Liver (tissue), 9 donors: ENCODE measurements around the gene TENT4A. TPM values are rescaled to one million over a fixed set of nuclear protein-coding genes. Genes with fewer than 3 reads are reported as not detected.
"Not testable (repeated sequence)": the region's sequence is repeated elsewhere in the genome, so short reads cannot be mapped to it uniquely, and the experiment has no call there.

Source experiments
- DNase-seq: peaks from one replicate; pipeline ENCODE4 v3.0.0-alpha.2; 2017; ENCODE audit warnings: low spot score
- H3K27ac ChIP-seq, 2 donors: one replicate each; pipeline ENCODE4 v1.7.0; 2013; ENCODE audit warnings: inconsistent platforms in 2 of 2, low read length in 2 of 2, control low read depth in 1 of 2, low read depth in 1 of 2, mild to moderate bottlenecking in 1 of 2
- H3K27me3 ChIP-seq, 4 donors: one replicate each; pipeline versions ENCODE4 v1.6.1 to v1.7.0; 2013; ENCODE audit warnings: low read length in 3 of 4, inconsistent platforms in 1 of 4, mild to moderate bottlenecking in 1 of 4, moderate library complexity in 1 of 4; ENCODE audit not compliant: control insufficient read depth in 4 of 4, insufficient read depth in 4 of 4
- H3K36me3 ChIP-seq, 4 donors: one replicate each; pipeline versions ENCODE4 v1.6.1 to v1.7.0; 2013; ENCODE audit warnings: low read length in 3 of 4, mild to moderate bottlenecking in 3 of 4, low read depth in 1 of 4, moderate library complexity in 1 of 4; ENCODE audit not compliant: control insufficient read depth in 4 of 4, insufficient read depth in 3 of 4
- H3K4me1 ChIP-seq, 4 donors: one replicate each; pipeline versions ENCODE4 v1.6.1 to v1.7.0; 2013; ENCODE audit warnings: low read length in 3 of 4, mild to moderate bottlenecking in 3 of 4, moderate library complexity in 1 of 4; ENCODE audit not compliant: control insufficient read depth in 4 of 4, insufficient read depth in 4 of 4
- H3K4me3 ChIP-seq, 3 donors: one replicate each; pipeline versions ENCODE4 v1.6.1 to v1.7.0; 2013; ENCODE audit warnings: low read length in 3 of 3, control low read depth in 1 of 3, low read depth in 1 of 3, mild to moderate bottlenecking in 1 of 3
- H3K9ac ChIP-seq, 2 donors: one replicate each; pipeline ENCODE4 v1.7.0; 2013; ENCODE audit warnings: low read length in 2 of 2, mild to moderate bottlenecking in 2 of 2, moderate library complexity in 2 of 2, control low read depth in 1 of 2, low read depth in 1 of 2
- H3K9me3 ChIP-seq, 4 donors: one replicate each; pipeline versions ENCODE4 v1.6.1 to v1.7.0; 2013; ENCODE audit warnings: low read length in 3 of 4; ENCODE audit not compliant: control insufficient read depth in 4 of 4
- ATF3 ChIP-seq: IDR thresholded peaks from 2 replicates; pipeline ENCODE4 v1.6.1; 2016; ENCODE audit warnings: antibody characterized with exemption
- CTCF ChIP-seq: fragments of 150-350 bp; IDR thresholded peaks from 2 replicates; pipeline ENCODE4 v1.5.1; 2017; ENCODE audit warnings: improper control_type of control experiment, low read depth, low read length; ENCODE audit not compliant: missing input control
- EGR1 ChIP-seq, 2 donors: IDR thresholded peaks; 2 replicates each; pipeline ENCODE4 v1.6.1; 2016 to 2018; ENCODE audit warnings: antibody characterized with exemption in 2 of 2, low read depth in 2 of 2
- FOXA1 ChIP-seq: IDR thresholded peaks from 2 replicates; pipeline ENCODE4 v1.6.1; 2016; ENCODE audit warnings: antibody characterized with exemption
- FOXA2 ChIP-seq: IDR thresholded peaks from 2 replicates; pipeline ENCODE4 v1.6.1; 2016; ENCODE audit warnings: antibody characterized with exemption
- GABPA ChIP-seq, 2 donors: IDR thresholded peaks in 1 of 2; conservative IDR thresholded peaks in 1 of 2; 2 replicates each; pipeline ENCODE4 v1.6.1; 2016; ENCODE audit warnings: antibody characterized with exemption in 2 of 2, mild to moderate bottlenecking in 1 of 2, moderate library complexity in 1 of 2
- HNF4G ChIP-seq: IDR thresholded peaks from 2 replicates; pipeline ENCODE4 v1.6.1; 2016; ENCODE audit warnings: antibody characterized with exemption
- JUND ChIP-seq, 2 donors: IDR thresholded peaks; 2 replicates each; pipeline ENCODE4 v1.6.1; 2016; ENCODE audit warnings: antibody characterized with exemption in 2 of 2
- NR2F2 ChIP-seq: IDR thresholded peaks from 2 replicates; pipeline ENCODE4 v1.6.1; 2016; ENCODE audit warnings: antibody characterized with exemption
- REST ChIP-seq: IDR thresholded peaks from 2 replicates; pipeline ENCODE4 v1.6.1; 2016; ENCODE audit warnings: antibody characterized with exemption, mild to moderate bottlenecking
- RXRA ChIP-seq, 2 donors: IDR thresholded peaks; 2 replicates each; pipeline ENCODE4 v1.6.1; 2017 to 2018; ENCODE audit warnings: antibody characterized with exemption in 2 of 2, mild to moderate bottlenecking in 1 of 2
- SP1 ChIP-seq: IDR thresholded peaks from 2 replicates; pipeline ENCODE4 v1.6.1; 2018; ENCODE audit warnings: antibody characterized with exemption, mild to moderate bottlenecking
- TAF1 ChIP-seq: conservative IDR thresholded peaks from 2 replicates; pipeline ENCODE4 v1.6.1; 2016; ENCODE audit warnings: antibody characterized with exemption, mild to moderate bottlenecking
- YY1 ChIP-seq: IDR thresholded peaks from 2 replicates; pipeline ENCODE4 v1.6.1; 2016; ENCODE audit warnings: antibody characterized with exemption, mild to moderate bottlenecking
- ZBTB33 ChIP-seq: IDR thresholded peaks from 2 replicates; pipeline ENCODE4 v1.6.1; 2016; ENCODE audit warnings: antibody characterized with exemption
- WGBS: extraction: QIAGEN DNeasy Blood & Tissue Kit; methylation state at CpG from one replicate; pipeline ENCODE4 v1.1.7; 2013; 5-methylcytosine and 5-hydroxymethylcytosine counted together
- polyA plus RNA-seq, 2 donors: library from polyadenylated mRNA; stranded (reverse) in 1 of 2; unstranded in 1 of 2; fragments of 200-250 nt in 1 of 2; fragments of >200 nt in 1 of 2; fragmentation: Nextera tagmentation in 1 of 2; extraction: Ambion mirVana in 1 of 2; gene quantifications; one replicate each; pipeline versions ENCODE4 v1.2.1 to v1.2.3, GENCODE V29; 2013 to 2015
- total RNA-seq, 2 donors: library from RNA; depleted of rRNA; stranded (reverse); fragments of >200 nt; gene quantifications; one replicate each; pipeline ENCODE4 v1.2.3, GENCODE V29; 2014
- donor health status: healthy.
- donor health status: healthy.
- donor health status: healthy.
- donor health status: healthy.
- donor health status: healthy.

Gene TENT4A
- total RNA-seq, result 10 to 100 TPM in 1 of 2 donors, 1 to 10 TPM in 1; 8.8 to 15.1 TPM
- 1 to 10 TPM; 3.9 to 7.4 TPM for polyA plus RNA-seq

- DNase-seq, result peak; percentile 51
- H3K4me1 ChIP-seq, result peaks cover 11 to 44% (median 31%) of the 10 kb centered on the region in 4 donors
- WGBS, result under 1% methylated on average over 174 of the region's 174 CpGs
Observed at GRCh38 chr5:6713274-6714225, at the start of gene TENT4A. TENT4A (plus strand) TSS chr5:6713432; CDS start chr5:6713984, 552 bp downstream.

GRCh38 chr5:6666762-6667161 lies 46.5 kb upstream of the TENT4A start:
- TF ChIP-seq HNF4G (no peak), TAF1 (no peak)
- H3K9ac ChIP-seq, result no peak overlapping the region
- WGBS, result 94% methylated on average over 15 of the region's 15 CpGs
- DNase-seq, result no peak
- H3K4me1 ChIP-seq, result no peaks in the 10 kb centered on the region
- H3K36me3 ChIP-seq, result peaks cover 0 to 19% (median 15%) of the 10 kb centered on the region in 4 donors
- no peak overlapping the region for H3K27ac ChIP-seq
- no peak overlapping the region for H3K4me3 ChIP-seq
- H3K27me3 ChIP-seq, result no peaks in the 10 kb centered on the region
- no peaks in the 10 kb centered on the region for H3K9me3 ChIP-seq

More at GRCh38 chr5:6713274-6714225, at the start of gene TENT4A:
- Histone ChIP-seq H3K27ac (peak within 1 kb of the TSS; percentile 88 to 100), H3K9me3 (no peaks in the 10 kb centered on the region), H3K27me3 (no peaks in the 10 kb centered on the region), H3K36me3 (no peaks in the 10 kb centered on the region), H3K9ac (peak within 1 kb of the TSS; percentile 17 to 82), H3K4me3 (peak within 1 kb of the TSS; percentile 70 to 83 (median 71))
- TF ChIP-seq TAF1, result no peak
- no peak for TF ChIP-seq GABPA (IDR thresholded peaks at IDR 0.05 in 1 of 2, conservative IDR thresholded peaks at IDR 0.05 in 1 of 2)
- no peak for TF ChIP-seq EGR1 (IDR thresholded peaks at IDR 0.05; ENCODE audit: low read depth in 2 of 2)
- no peak for TF ChIP-seq FOXA2

- Histone ChIP-seq H3K27ac (no peak overlapping the region), H3K9me3 (no peaks in the 10 kb centered on the region), H3K27me3 (no peaks in the 10 kb centered on the region), H3K4me1 (no peaks in the 10 kb centered on the region), H3K9ac (no peak overlapping the region), H3K36me3 (peaks cover 2 to 19% (median 15%) of the 10 kb centered on the region in 4 donors), H3K4me3 (no peak overlapping the region)
- DNase-seq, result no peak
- TF ChIP-seq RXRA (IDR thresholded peaks at IDR 0.05) (no peak), ATF3 (no peak), YY1 (no peak), NR2F2 (no peak), ZBTB33 (no peak), EGR1 (IDR thresholded peaks at IDR 0.05; ENCODE audit: low read depth in 2 of 2) (no peak), SP1 (no peak), FOXA1 (no peak), JUND (IDR thresholded peaks at IDR 0.05) (no peak), CTCF (no peak), TAF1 (no peak), REST (no peak)
- WGBS, result 96% methylated on average over 5 of the region's 5 CpGs
Observed at GRCh38 chr5:6667648-6668047, 45.6 kb upstream of the TENT4A start.

GRCh38 chr5:6668717-6669116 lies 44.5 kb upstream of the TENT4A start:
- H3K4me3 ChIP-seq, H3K4me1 ChIP-seq, DNase-seq, H3K9ac ChIP-seq, H3K27ac ChIP-seq, H3K27me3 ChIP-seq, H3K9me3 ChIP-seq: not testable (repeated sequence)
- H3K36me3 ChIP-seq, result peaks cover 2 to 16% (median 14%) of the 10 kb centered on the region in 4 donors
- WGBS, result 88% methylated on average over 9 of the region's 9 CpGs
